Calu3 (cell line): Measurements from ENCODE around the gene CCL20. TPM values are rescaled to one million over a fixed set of nuclear protein-coding genes. Genes with fewer than 3 reads are reported as not detected.
A peak's percentile ranks its signal among the peaks of the same experiment; 100 is the strongest.

Experiments used
- BruUV-seq: library from RNA; stranded (reverse); fragments of 400-500 nt; replicated peaks from 2 replicates; lab custom pipeline; 2021; lab: Mats Ljungman, UMichigan
- CTCF ChIA-PET: fragments of 300-600 bp; sonication (Branson Sonifier 250); formaldehyde crosslinking; loops from one replicate; lab custom pipeline; 2022; ENCODE audit warnings: antibody characterized with exemption; lab: Charles Lee
- DNase-seq: peaks from one replicate; pipeline ENCODE4 v3.0.0; 2022
- H3K27ac Mint-ChIP-seq: one replicate; pipeline ENCODE4 v1.8.0; 2022; ENCODE audit warnings: mixed read lengths; ENCODE audit not compliant: unreplicated experiment
- H3K27me3 Mint-ChIP-seq: one replicate; pipeline ENCODE4 v1.8.0; 2022; ENCODE audit warnings: mixed read lengths; ENCODE audit not compliant: unreplicated experiment
- H3K36me3 Mint-ChIP-seq: one replicate; pipeline ENCODE4 v1.8.0; 2022; ENCODE audit warnings: mild to moderate bottlenecking, moderate library complexity, mixed read lengths; ENCODE audit not compliant: insufficient read depth, unreplicated experiment
- H3K4me1 Mint-ChIP-seq: one replicate; pipeline ENCODE4 v1.8.0; 2022; ENCODE audit warnings: mild to moderate bottlenecking, low read depth, mixed read lengths; ENCODE audit not compliant: unreplicated experiment
- H3K4me3 Mint-ChIP-seq: one replicate; pipeline ENCODE4 v1.8.0; 2022; ENCODE audit warnings: mild to moderate bottlenecking, low read depth, moderate library complexity, mixed read lengths; ENCODE audit not compliant: unreplicated experiment
- H3K9me3 Mint-ChIP-seq: one replicate; pipeline ENCODE4 v1.8.0; 2022; ENCODE audit warnings: low read depth, mixed read lengths; ENCODE audit not compliant: unreplicated experiment
- intact Hi-C: fragments of 100-400 bp; cut with micrococcal nuclease; formaldehyde crosslinking; loops from one replicate; pipeline ENCODE4 v1.10.0; 2022; ENCODE audit not compliant: unreplicated experiment
- total RNA-seq: library from RNA; stranded (reverse); gene quantifications from 2 replicates; pipeline ENCODE4 v1.2.3, GENCODE V29; 2022
- TF ChIP-seq, protein P1 (sequence below): fragments of 200-600 bp; IDR thresholded peaks from one replicate; pipeline ENCODE4 v1.8.0; 2022; ENCODE audit warnings: antibody characterized with exemption; ENCODE audit not compliant: unreplicated experiment

The CCL20 gene
- total RNA-seq, 1 experiment from 2014 or later, result 39.9 TPM

DNA sequence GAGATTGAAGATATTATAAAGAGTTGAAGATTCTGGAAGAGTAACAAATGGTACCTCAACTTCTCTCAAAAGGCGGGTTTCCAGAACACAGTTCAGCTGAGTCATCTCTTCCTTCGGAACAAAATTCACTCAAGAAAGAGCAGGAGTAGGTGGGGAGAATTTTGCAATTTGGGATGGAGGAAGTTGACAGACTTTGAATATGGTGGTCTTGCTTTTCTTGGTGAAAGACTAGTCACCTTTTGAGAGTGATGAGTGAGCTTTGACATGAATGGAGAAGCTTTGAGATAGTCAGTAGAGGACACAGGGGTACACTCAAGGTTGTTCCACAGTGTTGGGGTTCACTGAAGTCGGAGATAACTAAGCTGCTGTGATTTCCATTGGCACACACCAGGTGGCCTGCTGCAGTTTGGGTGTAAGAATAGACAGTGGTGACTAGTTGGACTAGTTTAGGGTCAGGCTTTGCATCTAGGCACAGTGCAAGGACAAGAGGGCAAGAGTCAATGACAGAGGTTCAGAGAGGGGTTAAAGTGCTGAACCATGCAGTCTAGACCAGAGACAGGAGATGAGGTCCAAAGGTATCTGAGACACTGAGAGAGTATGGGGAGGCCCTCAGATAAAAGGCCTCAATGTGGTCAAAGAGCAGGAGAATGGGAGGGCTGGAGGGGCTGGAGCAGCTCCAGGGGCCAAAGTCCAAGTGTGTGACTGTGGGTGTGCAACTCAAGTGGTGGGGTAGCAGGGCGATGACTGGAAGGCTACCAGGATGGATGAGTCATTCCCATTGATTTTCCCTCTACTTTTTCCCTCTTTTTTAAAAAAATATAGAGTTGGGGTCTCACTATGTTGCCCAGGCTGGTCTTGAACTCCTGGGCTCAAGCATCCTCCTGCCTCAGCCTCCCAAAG, 7.7 kb downstream of the CCL20 start:
- no TSS peak for BruUV-seq
- Mint-ChIP-seq H3K9me3 (peaks cover 5% of the 10 kb centered on the region), H3K27ac (peak overlapping the region; percentile 67), H3K27me3 (peaks cover 17% of the 10 kb centered on the region), H3K36me3 (peaks cover 41% of the 10 kb centered on the region), H3K4me1 (peaks cover 53% of the 10 kb centered on the region), H3K4me3 (peak overlapping the region; percentile 13)
- TF ChIP-seq, protein P1, sequence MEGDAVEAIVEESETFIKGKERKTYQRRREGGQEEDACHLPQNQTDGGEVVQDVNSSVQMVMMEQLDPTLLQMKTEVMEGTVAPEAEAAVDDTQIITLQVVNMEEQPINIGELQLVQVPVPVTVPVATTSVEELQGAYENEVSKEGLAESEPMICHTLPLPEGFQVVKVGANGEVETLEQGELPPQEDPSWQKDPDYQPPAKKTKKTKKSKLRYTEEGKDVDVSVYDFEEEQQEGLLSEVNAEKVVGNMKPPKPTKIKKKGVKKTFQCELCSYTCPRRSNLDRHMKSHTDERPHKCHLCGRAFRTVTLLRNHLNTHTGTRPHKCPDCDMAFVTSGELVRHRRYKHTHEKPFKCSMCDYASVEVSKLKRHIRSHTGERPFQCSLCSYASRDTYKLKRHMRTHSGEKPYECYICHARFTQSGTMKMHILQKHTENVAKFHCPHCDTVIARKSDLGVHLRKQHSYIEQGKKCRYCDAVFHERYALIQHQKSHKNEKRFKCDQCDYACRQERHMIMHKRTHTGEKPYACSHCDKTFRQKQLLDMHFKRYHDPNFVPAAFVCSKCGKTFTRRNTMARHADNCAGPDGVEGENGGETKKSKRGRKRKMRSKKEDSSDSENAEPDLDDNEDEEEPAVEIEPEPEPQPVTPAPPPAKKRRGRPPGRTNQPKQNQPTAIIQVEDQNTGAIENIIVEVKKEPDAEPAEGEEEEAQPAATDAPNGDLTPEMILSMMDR, result no peak
- DNase-seq, result peak; percentile 69
- CTCF ChIA-PET, result interaction anchor here (0.8 to 1.6 kb wide), 2 partner anchors 41 to 45 kb away, joined by 3 to 4 read pairs; no protein-coding TSS in a partner anchor
- intact Hi-C loops, result no loop called here

DNA sequence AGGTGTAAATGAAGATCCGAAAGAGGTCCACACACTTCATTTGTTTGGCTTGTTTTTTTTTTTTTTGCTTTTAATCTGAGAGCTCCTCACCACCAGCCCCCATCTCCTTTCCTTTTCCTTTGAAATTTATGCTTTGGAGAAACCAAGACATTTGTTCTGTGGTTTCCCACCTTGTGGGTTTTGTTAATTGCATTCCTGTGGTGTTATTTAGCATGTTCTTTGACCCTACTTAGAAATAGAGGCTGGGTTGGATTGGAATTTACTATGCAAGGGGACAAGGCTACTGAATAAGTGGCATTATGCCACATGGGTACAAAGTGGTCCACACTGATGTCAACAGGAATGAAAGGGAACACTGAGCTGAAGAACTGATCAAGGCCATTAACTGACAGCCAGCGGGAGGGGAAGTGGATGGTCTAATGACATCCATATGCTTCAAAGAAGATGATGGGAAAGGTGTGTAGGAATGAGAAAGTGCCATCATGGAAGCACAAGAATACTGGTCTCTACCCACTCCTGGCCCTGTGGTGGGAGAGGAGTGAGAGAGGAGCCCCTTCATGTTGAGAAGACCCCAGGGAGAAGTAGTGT, 8.9 kb downstream of the CCL20 start:
- H3K9me3 Mint-ChIP-seq, result peaks cover 5% of the 10 kb centered on the region
- no TSS peak for BruUV-seq
- CTCF ChIA-PET, result interaction anchor here (1.6 kb wide), 1 partner anchor 40 kb away, joined by 4 read pairs; no protein-coding TSS in a partner anchor
- peaks cover 28% of the 10 kb centered on the region for H3K27me3 Mint-ChIP-seq
- intact Hi-C loops, result no loop called here
- H3K36me3 Mint-ChIP-seq, result peaks cover 29% of the 10 kb centered on the region
- H3K4me1 Mint-ChIP-seq, result peaks cover 65% of the 10 kb centered on the region
- no peak for DNase-seq
- no peak overlapping the region for H3K4me3 Mint-ChIP-seq
- H3K27ac Mint-ChIP-seq, result peak overlapping the region; percentile 39
- TF ChIP-seq, protein P1, result no peak

DNA sequence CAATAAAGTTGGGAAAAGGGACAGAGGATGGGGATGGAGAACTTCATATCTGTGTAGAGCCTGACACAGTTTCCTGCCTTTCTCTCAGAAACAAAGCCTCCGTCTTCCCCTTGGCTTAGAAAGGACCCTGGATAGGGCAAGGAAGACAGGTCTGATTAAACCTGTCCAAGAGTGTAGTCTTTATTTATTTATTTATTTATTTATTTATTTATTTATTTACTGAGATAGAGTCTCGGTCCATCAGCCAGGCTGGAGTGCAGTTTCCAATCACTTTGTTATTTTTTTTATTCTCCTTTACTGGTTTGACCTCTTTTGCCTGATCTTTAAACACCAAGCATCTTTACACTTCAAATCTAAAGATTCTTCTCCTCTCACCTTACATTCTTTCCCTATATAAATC, 10.3 kb downstream of the CCL20 start:
- H3K4me3 Mint-ChIP-seq, result no peak overlapping the region
- H3K27me3 Mint-ChIP-seq, result peaks cover 28% of the 10 kb centered on the region
- TF ChIP-seq, protein P1, result no peak
- peaks cover 14% of the 10 kb centered on the region for H3K36me3 Mint-ChIP-seq
- H3K4me1 Mint-ChIP-seq, result peaks cover 52% of the 10 kb centered on the region
- no peak overlapping the region for H3K27ac Mint-ChIP-seq
- no TSS peak for BruUV-seq
- H3K9me3 Mint-ChIP-seq, result peaks cover 5% of the 10 kb centered on the region
- no peak for DNase-seq
- CTCF ChIA-PET, result no interaction called here
- intact Hi-C loops, result no loop called here

DNA sequence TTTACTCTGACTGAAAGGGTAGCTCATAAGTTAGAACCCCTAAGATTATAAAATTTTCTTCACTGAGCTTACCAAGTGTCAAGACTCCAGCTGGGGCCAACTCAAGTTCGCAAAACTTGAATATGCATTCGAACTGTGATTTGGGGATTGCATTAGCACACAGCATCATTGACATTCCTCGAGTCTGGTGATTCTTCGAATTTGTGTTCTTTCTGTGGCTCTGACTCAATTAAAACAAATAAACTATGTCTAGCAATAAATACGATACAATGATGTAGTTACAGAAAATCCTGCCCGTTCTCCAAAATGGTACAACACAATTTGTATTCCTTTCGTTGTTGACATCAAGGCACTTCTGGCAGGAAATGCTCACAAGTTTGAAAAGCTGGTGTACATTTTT, 11.1 kb downstream of the CCL20 start:
- peaks cover 28% of the 10 kb centered on the region for H3K27me3 Mint-ChIP-seq
- H3K9me3 Mint-ChIP-seq, result peaks cover 5% of the 10 kb centered on the region
- intact Hi-C loops, result no loop called here
- TF ChIP-seq, protein P1, result no peak
- peaks cover 48% of the 10 kb centered on the region for H3K4me1 Mint-ChIP-seq
- H3K36me3 Mint-ChIP-seq, result peaks cover 12% of the 10 kb centered on the region
- CTCF ChIA-PET, result no interaction called here
- no TSS peak for BruUV-seq
- no peak for DNase-seq
- H3K4me3 Mint-ChIP-seq, result no peak overlapping the region
- H3K27ac Mint-ChIP-seq, result no peak overlapping the region
